Measurements from ENCODE around the gene NT5C1A. TPM values are rescaled to one million over a fixed set of nuclear protein-coding genes. Genes with fewer than 3 reads are reported as not detected.

The NT5C1A gene
- total RNA-seq, 1 donor from 2014 or later: 39.6 TPM

- ATAC-seq (peak; percentile 89), DNase-seq (peak; percentile 91)
- intact Hi-C loops (cut with micrococcal nuclease): no loop called here
These were observed 46.2 kb downstream of the NT5C1A start for GRCh38 chr1:39625462-39626273.

- no peak for DNase-seq
- intact Hi-C loops (cut with micrococcal nuclease): no loop called here
- ATAC-seq: no peak
These were observed 46.9 kb downstream of the NT5C1A start for GRCh38 chr1:39625009-39625408.

- intact Hi-C loops (cut with micrococcal nuclease): no loop called here
- ATAC-seq (peak; percentile 52), DNase-seq (peak; percentile 88)
These were observed 48.9 kb downstream of the NT5C1A start for GRCh38 chr1:39623053-39623452.

- no peak for DNase-seq
- no peak for ATAC-seq
- intact Hi-C loops (cut with micrococcal nuclease): no loop called here
These were observed 49.5 kb downstream of the NT5C1A start for GRCh38 chr1:39622427-39622826.

GRCh38 chr1:39620659-39621165 is 51.2 kb downstream of the NT5C1A start:
- ATAC-seq (no peak), DNase-seq (peak; percentile 71)
- intact Hi-C loops (cut with micrococcal nuclease): no loop called here

- DNase-seq (no peak), ATAC-seq (peak; percentile 33)
These were observed 54.3 kb downstream of the NT5C1A start for GRCh38 chr1:39617488-39618049.

GRCh38 chr1:39615086-39615673 is 56.7 kb downstream of the NT5C1A start:
- no peak for ATAC-seq
- intact Hi-C loops (cut with micrococcal nuclease): no loop called here
- no peak for DNase-seq

More at GRCh38 chr1:39617488-39618049, 54.3 kb downstream of the NT5C1A start:
- intact Hi-C loops (cut with micrococcal nuclease): no loop called here

- intact Hi-C loops (cut with micrococcal nuclease): no loop called here
- ATAC-seq: no peak
- no peak for DNase-seq
These were observed 57.4 kb downstream of the NT5C1A start for GRCh38 chr1:39614488-39614887.

- intact Hi-C loops (cut with micrococcal nuclease): no loop called here
These were observed 58.7 kb downstream of the NT5C1A start for GRCh38 chr1:39613250-39613649.

GRCh38 chr1:39609618-39610331 is 62.1 kb downstream of the NT5C1A start:
- DNase-seq (peak; percentile 88), ATAC-seq (peak; percentile 91)
- intact Hi-C loops (cut with micrococcal nuclease): loop anchor here (5.0 kb wide), 1 partner anchor 43 kb away; no protein-coding TSS in a partner anchor

More at GRCh38 chr1:39613250-39613649, 58.7 kb downstream of the NT5C1A start:
- ATAC-seq: no peak
- no peak for DNase-seq

Other genes starting within 250 kb of the NT5C1A start
- not detected for gene BMP8A, start 180.5 kb downstream of the NT5C1A start, total RNA-seq
- 246 TPM for gene PABPC4, start 95.3 kb downstream of the NT5C1A start, total RNA-seq
- gene HEYL, start 32.5 kb downstream of the NT5C1A start, total RNA-seq: 15.0 TPM
- gene HPCAL4, start 19.3 kb upstream of the NT5C1A start, total RNA-seq: 2.4 TPM
- 33.7 TPM for gene PPIE, start 66.8 kb upstream of the NT5C1A start, total RNA-seq
- gene OXCT2, start 99.2 kb upstream of the NT5C1A start, total RNA-seq: 0.77 TPM
- gene BMP8B, start 116.8 kb upstream of the NT5C1A start, total RNA-seq: 0.40 TPM
- gene TRIT1, start 211.4 kb upstream of the NT5C1A start, total RNA-seq: 17.4 TPM
- 1.5 TPM for gene MYCL, start 229.8 kb upstream of the NT5C1A start, total RNA-seq

All from left ventricle myocardium superior (tissue), 1 donor.